ENCODE results near the gene NR2F6.

NR2F6 gene

GRCh38 chr19:17264641-17264979, 18.9 kb upstream of the NR2F6 start, which contains the start of gene USHBP1:
USHBP1 (minus strand) TSS chr19:17264745; CDS start chr19:17264299, 446 bp downstream.
- Histone ChIP-seq H2AFZ (ENCODE audit: low read length) (no peak within 1 kb of the TSS), H3K9me2 (replicated peaks; ENCODE audit: insufficient read depth, low read length) (no peaks in the 10 kb centered on the region), H3K9ac (ENCODE audit: low read length) (no peak within 1 kb of the TSS), H3K27me3 (replicated peaks; ENCODE audit: insufficient read depth, low read length) (no peaks in the 10 kb centered on the region), H3K4me3 (ENCODE audit: low read length) (no peak within 1 kb of the TSS), H3K9me3 (replicated peaks; ENCODE audit: insufficient read depth, low read length) (no peaks in the 10 kb centered on the region), H3K4me2 (ENCODE audit: low read depth, low read length) (no peak within 1 kb of the TSS), H3K27ac (ENCODE audit: low read length) (no peak within 1 kb of the TSS), H3K36me3 (replicated peaks; ENCODE audit: insufficient read depth, low read length) (no peaks in the 10 kb centered on the region), H3F3A (ENCODE audit: insufficient read depth, low read length) (peaks cover 8% of the 10 kb centered on the region; the same call in 1 of the 2 replicates), H4K20me1 (ENCODE audit: insufficient read depth, low read length) (no peaks in the 10 kb centered on the region), H3K79me2 (ENCODE audit: low read length) (peaks cover 18% of the 10 kb centered on the region), H3K4me1 (ENCODE audit: low read length) (peaks cover 5% of the 10 kb centered on the region; the same call in 1 of the 2 replicates)
- no peak for DNase-seq
- TF ChIP-seq EZH2 (optimal IDR thresholded peaks at IDR 0.05; ENCODE audit: low read depth, low read length) (no peak), EZH2phosphoT487 (IDR thresholded peaks at IDR 0.05; ENCODE audit: low read length) (no peak), CTCF (IDR thresholded peaks at IDR 0.05; ENCODE audit: low read length) (no peak)

DNA sequence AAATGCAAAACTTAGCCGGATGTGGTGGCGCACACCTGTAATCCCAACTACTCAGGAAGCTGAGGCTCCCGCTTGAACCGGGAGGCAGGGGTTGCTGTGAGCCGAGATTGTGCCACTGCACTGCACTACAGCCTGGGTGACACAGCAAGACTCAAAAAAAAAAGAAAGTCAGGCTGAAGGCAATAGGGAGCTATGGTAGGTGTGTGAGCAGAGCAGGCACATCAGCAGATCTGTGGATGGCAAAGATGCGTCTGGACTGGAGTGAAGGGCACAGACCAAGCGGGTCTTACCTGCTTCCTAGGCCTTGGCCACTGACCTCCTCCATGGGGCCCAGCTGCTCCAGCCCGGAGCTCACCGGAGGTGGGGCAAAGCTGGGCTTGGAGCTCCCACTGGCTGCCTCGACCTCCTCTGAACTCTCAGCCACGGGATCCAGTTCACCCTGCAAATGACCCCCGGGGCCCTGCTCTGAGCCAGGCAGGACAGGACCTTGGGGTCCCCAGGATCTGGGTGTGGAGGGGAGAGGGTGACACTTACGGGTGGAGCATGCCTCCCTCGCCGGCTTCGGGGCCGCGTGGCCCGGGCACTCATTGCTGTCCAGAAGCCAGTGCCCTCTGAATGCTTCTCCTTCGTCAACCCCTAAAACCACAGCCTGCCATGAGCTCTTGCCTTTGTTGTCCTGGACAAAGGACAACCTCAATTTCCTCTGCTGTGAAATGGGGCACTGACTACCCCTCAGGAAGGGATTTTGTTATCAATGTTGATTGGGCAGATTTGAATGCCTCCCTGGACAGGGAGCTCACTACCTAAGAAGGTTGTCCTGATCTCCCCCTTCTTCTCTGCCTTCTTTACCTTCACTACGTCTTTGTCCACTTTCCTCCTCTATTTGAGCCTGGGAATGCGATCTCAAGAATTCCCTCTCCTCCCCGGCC, 18.3 kb upstream of the NR2F6 start:
- H3K9me3 ChIP-seq (replicated peaks; ENCODE audit: insufficient read depth, low read length) = no peaks in the 10 kb centered on the region
- no peak overlapping the region for H3K4me3 ChIP-seq (ENCODE audit: low read length)
- no peak overlapping the region for H3K4me2 ChIP-seq (ENCODE audit: low read depth, low read length)
- no peaks in the 10 kb centered on the region for H3K36me3 ChIP-seq (replicated peaks; ENCODE audit: insufficient read depth, low read length)
- no peak for TF ChIP-seq EZH2phosphoT487 (IDR thresholded peaks at IDR 0.05; ENCODE audit: low read length)
- H3K4me1 ChIP-seq (ENCODE audit: low read length) = peaks cover 5% of the 10 kb centered on the region; the same call in 1 of the 2 replicates
- no peak overlapping the region for H3K27ac ChIP-seq (ENCODE audit: low read length)
- no peaks in the 10 kb centered on the region for H4K20me1 ChIP-seq (ENCODE audit: insufficient read depth, low read length)
- no peaks in the 10 kb centered on the region for H3K9me2 ChIP-seq (replicated peaks; ENCODE audit: insufficient read depth, low read length)
- peaks cover 16% of the 10 kb centered on the region for H3K79me2 ChIP-seq (ENCODE audit: low read length)
- peaks cover 8% of the 10 kb centered on the region; the same call in 1 of the 2 replicates for H3F3A ChIP-seq (ENCODE audit: insufficient read depth, low read length)
- H3K27me3 ChIP-seq (replicated peaks; ENCODE audit: insufficient read depth, low read length) = no peaks in the 10 kb centered on the region; the same call in 1 of the 2 replicates
- no peak overlapping the region for H3K9ac ChIP-seq (ENCODE audit: low read length)
- no peak for DNase-seq
- H2AFZ ChIP-seq (ENCODE audit: low read length) = no peak overlapping the region

GRCh38 chr19:17262557-17262956, 16.8 kb upstream of the NR2F6 start:
- H3K9me3 ChIP-seq (replicated peaks; ENCODE audit: insufficient read depth, low read length) = no peaks in the 10 kb centered on the region
- H4K20me1 ChIP-seq (ENCODE audit: insufficient read depth, low read length) = no peaks in the 10 kb centered on the region
- H3K79me2 ChIP-seq (ENCODE audit: low read length) = peaks cover 2% of the 10 kb centered on the region
- H3K27ac ChIP-seq (ENCODE audit: low read length) = no peak overlapping the region
- no peak overlapping the region for H2AFZ ChIP-seq (ENCODE audit: low read length)
- no peak overlapping the region for H3K9ac ChIP-seq (ENCODE audit: low read length)
- no peak for TF ChIP-seq EZH2 (optimal IDR thresholded peaks at IDR 0.05; ENCODE audit: low read depth, low read length)
- DNase-seq = no peak
- H3K36me3 ChIP-seq (replicated peaks; ENCODE audit: insufficient read depth, low read length) = no peaks in the 10 kb centered on the region
- H3K4me2 ChIP-seq (ENCODE audit: low read depth, low read length) = no peak overlapping the region
- H3K4me3 ChIP-seq (ENCODE audit: low read length) = no peak overlapping the region
- peaks cover 5% of the 10 kb centered on the region; the same call in 1 of the 2 replicates for H3K4me1 ChIP-seq (ENCODE audit: low read length)
- H3K27me3 ChIP-seq (replicated peaks; ENCODE audit: insufficient read depth, low read length) = no peaks in the 10 kb centered on the region; the same call in 1 of the 2 replicates
- peaks cover 8% of the 10 kb centered on the region; the same call in 1 of the 2 replicates for H3F3A ChIP-seq (ENCODE audit: insufficient read depth, low read length)
- no peaks in the 10 kb centered on the region for H3K9me2 ChIP-seq (replicated peaks; ENCODE audit: insufficient read depth, low read length)

DNA sequence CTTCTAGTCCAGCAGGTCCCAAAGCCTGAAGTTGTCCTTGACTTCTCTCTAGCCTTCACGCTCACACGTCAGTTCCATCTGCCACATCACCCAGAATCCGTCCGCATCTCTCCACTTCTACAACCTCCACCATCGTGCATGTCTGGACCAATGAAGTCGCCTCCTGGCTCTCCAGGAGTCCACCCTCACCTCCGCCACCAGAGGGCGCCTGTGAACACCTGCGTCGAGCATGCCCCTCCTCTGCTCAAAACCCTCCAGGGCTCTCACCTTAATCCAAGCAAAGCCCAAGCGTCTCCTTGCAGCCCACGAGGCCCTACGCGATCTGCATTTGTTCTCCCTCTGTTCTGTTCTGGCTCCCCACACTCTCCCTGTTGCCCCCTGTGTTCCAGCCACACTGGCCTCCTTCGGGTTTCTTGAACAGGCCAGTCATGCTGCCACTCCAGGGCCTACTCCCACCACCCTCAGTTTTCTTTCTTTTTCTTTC, 15.2 kb upstream of the NR2F6 start:
- Histone ChIP-seq H3K27me3 (replicated peaks; ENCODE audit: insufficient read depth, low read length) (peaks cover 9% of the 10 kb centered on the region), H3K36me3 (replicated peaks; ENCODE audit: insufficient read depth, low read length) (no peaks in the 10 kb centered on the region), H3K4me3 (ENCODE audit: low read length) (no peak overlapping the region), H3K79me2 (ENCODE audit: low read length) (no peaks in the 10 kb centered on the region), H3F3A (ENCODE audit: insufficient read depth, low read length) (no peaks in the 10 kb centered on the region), H2AFZ (ENCODE audit: low read length) (peak overlapping the region; percentile 32; the same call in 1 of the 2 replicates), H3K9me3 (replicated peaks; ENCODE audit: insufficient read depth, low read length) (no peaks in the 10 kb centered on the region), H3K9me2 (replicated peaks; ENCODE audit: insufficient read depth, low read length) (no peaks in the 10 kb centered on the region), H3K9ac (ENCODE audit: low read length) (peak overlapping the region; percentile 15; the same call in 1 of the 2 replicates), H4K20me1 (ENCODE audit: insufficient read depth, low read length) (no peaks in the 10 kb centered on the region), H3K4me2 (ENCODE audit: low read depth, low read length) (peak overlapping the region; percentile 12; the same call in 1 of the 2 replicates), H3K4me1 (ENCODE audit: low read length) (peaks cover under 1% of the 10 kb centered on the region; the same call in 1 of the 2 replicates), H3K27ac (ENCODE audit: low read length) (no peak overlapping the region)
- peak; percentile 89 for DNase-seq
- no peak for TF ChIP-seq EZH2 (optimal IDR thresholded peaks at IDR 0.05; ENCODE audit: low read depth, low read length)
- peak; percentile 97 for TF ChIP-seq CTCF (IDR thresholded peaks at IDR 0.05; ENCODE audit: low read length)

All from MM.1S (cell line).